Large intestine (tissue), 3 donors: ENCODE data around the gene ADAMTSL4. TPM values are rescaled to one million over a fixed set of nuclear protein-coding genes. Genes with fewer than 3 reads are reported as not detected.

Experiments
- DNase-seq, 2 donors: peaks; one replicate each; pipeline versions ENCODE4 v3.0.0 to v3.0.0-alpha.2; 2013
- H3K27ac ChIP-seq: one replicate; pipeline ENCODE4 v1.5.1; 2013; ENCODE audit warnings: low read length
- H3K27me3 ChIP-seq: 2 replicates; pipeline ENCODE4 v1.6.1; 2013; ENCODE audit warnings: low read length; ENCODE audit not compliant: control insufficient read depth, insufficient read depth
- H3K36me3 ChIP-seq: 2 replicates; pipeline ENCODE4 v1.6.1; 2013; ENCODE audit warnings: low read length; ENCODE audit not compliant: control insufficient read depth, insufficient read depth
- H3K4me1 ChIP-seq: one replicate; pipeline ENCODE4 v1.6.1; 2013; ENCODE audit warnings: low read length; ENCODE audit not compliant: control insufficient read depth, insufficient read depth
- H3K4me3 ChIP-seq: one replicate; pipeline ENCODE4 v1.5.1; 2013; ENCODE audit warnings: low read length
- H3K9me3 ChIP-seq: one replicate; pipeline ENCODE4 v1.6.1; 2013; ENCODE audit warnings: mild to moderate bottlenecking, low read depth, low read length, moderate library complexity; ENCODE audit not compliant: control insufficient read depth
- WGBS: methylation state at CpG from one replicate; pipeline ENCODE4 v1.1.5; 2013; ENCODE audit warnings: low lambda C conversion rate; ENCODE audit not compliant: insufficient coverage; 5-methylcytosine and 5-hydroxymethylcytosine counted together
- polyA plus RNA-seq: library from polyadenylated mRNA; unstranded; fragments of 120-200 nt; gene quantifications from one replicate; pipeline ENCODE4 v1.2.1, GENCODE V29; 2013

Gene ADAMTSL4
- polyA plus RNA-seq, 1 donor = 15.9 TPM

GRCh38 chr1:150514913-150515327, 34.3 kb upstream of the ADAMTSL4 start:
- no peaks in the 10 kb centered on the region for H3K9me3 ChIP-seq
- DNase-seq = no peak
- WGBS = no CpG with 5 or more reads among the region's 21 CpGs
- no peaks in the 10 kb centered on the region for H3K27me3 ChIP-seq
- H3K36me3 ChIP-seq = peaks cover 8% of the 10 kb centered on the region
- H3K4me1 ChIP-seq = peaks cover 10% of the 10 kb centered on the region
- H3K27ac ChIP-seq = peak overlapping the region; percentile 19
- peak overlapping the region; percentile 72 for H3K4me3 ChIP-seq

GRCh38 chr1:150515328-150516049, 33.7 kb upstream of the ADAMTSL4 start, which contains the start of gene FALEC:
FALEC (plus strand) TSS chr1:150515752.
- no CpG with 5 or more reads among the region's 54 CpGs for WGBS
- peaks cover 8% of the 10 kb centered on the region for H3K36me3 ChIP-seq

GRCh38 chr1:150516050-150516591, 33.1 kb upstream of the ADAMTSL4 start:
- Histone ChIP-seq H3K9me3 (no peaks in the 10 kb centered on the region), H3K4me3 (peak overlapping the region; percentile 72), H3K4me1 (peaks cover 10% of the 10 kb centered on the region), H3K36me3 (peaks cover 8% of the 10 kb centered on the region), H3K27ac (no peak overlapping the region), H3K27me3 (no peaks in the 10 kb centered on the region)
- DNase-seq = no peak
- WGBS = no CpG with 5 or more reads among the region's 19 CpGs

More at GRCh38 chr1:150515328-150516049, 33.7 kb upstream of the ADAMTSL4 start, which contains the start of gene FALEC:
- peaks cover 10% of the 10 kb centered on the region for H3K4me1 ChIP-seq
- H3K4me3 ChIP-seq = peak within 1 kb of the TSS; percentile 72
- peak within 1 kb of the TSS; percentile 23 for H3K27ac ChIP-seq
- no peaks in the 10 kb centered on the region for H3K27me3 ChIP-seq
- H3K9me3 ChIP-seq = no peaks in the 10 kb centered on the region
- peak; percentile 96 for DNase-seq

- no peak overlapping the region for H3K27ac ChIP-seq
- WGBS = no CpG with 5 or more reads among the region's 4 CpGs
Observed at GRCh38 chr1:150516616-150517015, 32.6 kb upstream of the ADAMTSL4 start.

GRCh38 chr1:150521196-150521968, 27.8 kb upstream of the ADAMTSL4 start:
- DNase-seq = no peak
- Histone ChIP-seq H3K27ac (no peak overlapping the region), H3K36me3 (no peaks in the 10 kb centered on the region), H3K9me3 (no peaks in the 10 kb centered on the region), H3K4me1 (peaks cover 2% of the 10 kb centered on the region), H3K27me3 (no peaks in the 10 kb centered on the region), H3K4me3 (no peak overlapping the region)
- 80% methylated on average over 1 of the region's 1 CpG for WGBS

More at GRCh38 chr1:150516616-150517015, 32.6 kb upstream of the ADAMTSL4 start:
- DNase-seq = peak in 1 of 2 donors; percentile 26
- Histone ChIP-seq H3K4me1 (peaks cover 10% of the 10 kb centered on the region), H3K9me3 (no peaks in the 10 kb centered on the region), H3K4me3 (peak overlapping the region; percentile 72), H3K27me3 (no peaks in the 10 kb centered on the region), H3K36me3 (peaks cover 5% of the 10 kb centered on the region)

GRCh38 chr1:150525348-150525747, 23.9 kb upstream of the ADAMTSL4 start:
- H3K36me3 ChIP-seq = no peaks in the 10 kb centered on the region

GRCh38 chr1:150528196-150528595, 21.0 kb upstream of the ADAMTSL4 start:
- H3K27me3 ChIP-seq = no peaks in the 10 kb centered on the region
- H3K4me1 ChIP-seq = peaks cover 17% of the 10 kb centered on the region
- no CpG with 5 or more reads among the region's 1 CpG for WGBS
- H3K9me3 ChIP-seq = no peaks in the 10 kb centered on the region
- H3K36me3 ChIP-seq = no peaks in the 10 kb centered on the region
- H3K27ac ChIP-seq = no peak overlapping the region
- no peak for DNase-seq
- H3K4me3 ChIP-seq = no peak overlapping the region

More at GRCh38 chr1:150525348-150525747, 23.9 kb upstream of the ADAMTSL4 start:
- no CpG with 5 or more reads among the region's 3 CpGs for WGBS
- Histone ChIP-seq H3K27ac (no peak overlapping the region), H3K4me3 (no peak overlapping the region), H3K9me3 (no peaks in the 10 kb centered on the region), H3K27me3 (no peaks in the 10 kb centered on the region), H3K4me1 (peaks cover 6% of the 10 kb centered on the region)
- DNase-seq = no peak

GRCh38 chr1:150529017-150529416, 20.2 kb upstream of the ADAMTSL4 start:
- Histone ChIP-seq H3K4me3 (no peak overlapping the region), H3K9me3 (no peaks in the 10 kb centered on the region), H3K27me3 (no peaks in the 10 kb centered on the region), H3K4me1 (peaks cover 21% of the 10 kb centered on the region), H3K36me3 (no peaks in the 10 kb centered on the region), H3K27ac (no peak overlapping the region)
- 14% methylated on average over 2 of the region's 4 CpGs for WGBS
- peak in 1 of 2 donors; percentile 49 for DNase-seq

GRCh38 chr1:150530491-150531159, 18.6 kb upstream of the ADAMTSL4 start:
- no peak for DNase-seq
- no CpG with 5 or more reads among the region's 14 CpGs for WGBS

GRCh38 chr1:150532860-150533259, 16.3 kb upstream of the ADAMTSL4 start:
- DNase-seq = no peak
- H3K4me1 ChIP-seq = peaks cover 24% of the 10 kb centered on the region
- H3K36me3 ChIP-seq = no peaks in the 10 kb centered on the region
- no peaks in the 10 kb centered on the region for H3K27me3 ChIP-seq
- peak overlapping the region; percentile 82 for H3K27ac ChIP-seq
- H3K4me3 ChIP-seq = no peak overlapping the region
- H3K9me3 ChIP-seq = no peaks in the 10 kb centered on the region
- WGBS = no CpG with 5 or more reads among the region's 5 CpGs

More at GRCh38 chr1:150530491-150531159, 18.6 kb upstream of the ADAMTSL4 start:
- Histone ChIP-seq H3K4me1 (peaks cover 24% of the 10 kb centered on the region), H3K27ac (no peak overlapping the region), H3K36me3 (no peaks in the 10 kb centered on the region), H3K4me3 (no peak overlapping the region), H3K27me3 (no peaks in the 10 kb centered on the region), H3K9me3 (no peaks in the 10 kb centered on the region)
